K562 (cell line): Measurements from ENCODE around the gene PIP4K2A. TPM values are rescaled to one million over a fixed set of nuclear protein-coding genes. Genes with fewer than 3 reads are reported as not detected.
"Not testable (repeated sequence)": the region's sequence is repeated elsewhere in the genome, so short reads cannot be mapped to it uniquely, and the experiment has no call there.

Experiments used
- ATAC-seq: fragments of 200-7000 bp; cut with Tn5 transposase; 3 replicates; pipeline ENCODE4 v1.9.1; 2020; ENCODE audit warnings: moderate library complexity
- BruUV-seq: library from RNA; stranded (reverse); fragments of 400-500 nt; replicated peaks from 2 replicates; lab custom pipeline; 2021; lab: Mats Ljungman, UMichigan
- CTCF ChIA-PET: fragments of 300-600 bp; formaldehyde crosslinking; extraction: SDS; loops from one replicate; lab custom pipeline; 2021; ENCODE audit warnings: low intra/inter-chr PET ratio; lab: Yijun Ruan, JAX
- POLR2A ChIA-PET: fragments of 300-600, 350-650 bp; sonication (Branson Sonifier 250); formaldehyde crosslinking; extraction: SDS; loops from one replicate; lab custom pipeline; 2021; ENCODE audit warnings: antibody characterized with exemption, inconsistent platforms; lab: Yijun Ruan, JAX
- DNase-seq, 4 experiments: peaks; one replicate each; pipeline versions ENCODE4 v3.0.0 to v3.0.0-alpha.2; 2011 to 2018; ENCODE audit warnings: low spot score in 3 of 4, mixed read lengths in 3 of 4; ENCODE audit errors: extremely low read depth in 1 of 4
- FAIRE-seq: peaks from 2 replicates; lab custom pipeline; 2011; peaks lifted over from hg19 to GRCh38; lab: Jason Lieb, UNC
- H2AFZ ChIP-seq: 2 replicates; pipeline ENCODE4 v1.6.0; 2011; ENCODE audit warnings: low read depth, low read length, control low read depth, inconsistent platforms
- H3K27ac ChIP-seq: fragments of 200-600 bp; 3 replicates; pipeline ENCODE4 v1.8.0; 2011; ENCODE audit warnings: low read depth, mild to moderate bottlenecking, control low read depth, inconsistent platforms, low read length, moderate library complexity, mixed read lengths; ENCODE audit errors: extremely low read depth
- H3K27me3 ChIP-seq, 2 experiments: fragments of 300-600 bp in 1 of 2; 2 replicates in 1 of 2; 3 replicates in 1 of 2; pipeline versions ENCODE4 v1.6.0 to v1.8.0; 2011; ENCODE audit warnings: inconsistent platforms in 2 of 2, low read length in 2 of 2, mild to moderate bottlenecking in 1 of 2, mixed read lengths in 1 of 2, moderate library complexity in 1 of 2; ENCODE audit not compliant: control insufficient read depth in 2 of 2, insufficient read depth in 2 of 2
- H3K36me3 ChIP-seq: fragments of 300-600 bp; 3 replicates; pipeline ENCODE4 v1.8.0; 2011; ENCODE audit warnings: mild to moderate bottlenecking, low read length, inconsistent platforms; ENCODE audit not compliant: control insufficient read depth, insufficient read depth
- H3K4me1 ChIP-seq, 2 experiments: fragments of 200-600 bp in 1 of 2; replicated peaks in 1 of 2; 2 replicates in 1 of 2; 3 replicates in 1 of 2; pipeline versions ENCODE4 v1.5.1 to v1.8.0; 2011; ENCODE audit warnings: inconsistent platforms in 2 of 2, low read length in 2 of 2, mild to moderate bottlenecking in 1 of 2, mixed read lengths in 1 of 2, moderate library complexity in 1 of 2; ENCODE audit not compliant: control insufficient read depth in 2 of 2, insufficient read depth in 2 of 2
- H3K4me2 ChIP-seq: 2 replicates; pipeline ENCODE4 v1.6.1; 2011; ENCODE audit warnings: low read length, control low read depth, inconsistent platforms, mixed read lengths; ENCODE audit not compliant: insufficient read depth
- H3K4me3 ChIP-seq: fragments of 200-600 bp; sonication (generic), shearing (Covaris generic); 2 replicates; pipeline ENCODE4 v1.5.1; 2016; ENCODE audit warnings: control low read depth, inconsistent platforms
- H3K79me2 ChIP-seq: fragments of 200-600 bp; 3 replicates; pipeline ENCODE4 v1.8.0; 2011; ENCODE audit warnings: low read length, inconsistent platforms; ENCODE audit not compliant: control insufficient read depth, insufficient read depth
- H3K9ac ChIP-seq, 2 experiments: 2 replicates each; pipeline versions ENCODE4 v1.6.0 to v1.6.1; 2011; ENCODE audit warnings: low read depth in 2 of 2, low read length in 2 of 2, control low read depth in 1 of 2, inconsistent platforms in 1 of 2, mild to moderate bottlenecking in 1 of 2, mixed read lengths in 1 of 2; ENCODE audit not compliant: insufficient read depth in 1 of 2
- H3K9me1 ChIP-seq: one replicate; pipeline ENCODE4 v1.6.0; 2011; ENCODE audit warnings: inconsistent platforms, mild to moderate bottlenecking, low read length, moderate library complexity; ENCODE audit not compliant: control insufficient read depth, insufficient read depth
- H3K9me3 ChIP-seq: replicated peaks from 2 replicates; pipeline ENCODE4 v1.5.1; 2011; ENCODE audit warnings: low read depth, low read length, inconsistent platforms; ENCODE audit not compliant: control insufficient read depth, insufficient read depth
- H4K20me1 ChIP-seq: replicated peaks from 2 replicates; pipeline ENCODE4 v1.6.1; 2011; ENCODE audit warnings: low read length, inconsistent platforms, mixed read lengths; ENCODE audit not compliant: control insufficient read depth, insufficient read depth
- KDM1A ChIP-seq, 2 experiments: fragments of 450-650 bp; IDR thresholded peaks; 2 replicates each; pipeline ENCODE4 v1.6.1; 2016; ENCODE audit warnings: mild to moderate bottlenecking in 2 of 2
- ZNF146 ChIP-seq: IDR thresholded peaks from one replicate; pipeline ENCODE4 v1.6.1; 2018; ENCODE audit warnings: missing compliant biosample characterization; ENCODE audit not compliant: unreplicated experiment
- ZNF507 ChIP-seq: conservative IDR thresholded peaks from 2 replicates; pipeline ENCODE4 v1.6.1; 2017; ENCODE audit warnings: missing genetic modification characterization, missing compliant biosample characterization
- in situ Hi-C: fragments of 300-500 bp; cut with MboI; formaldehyde crosslinking; loops from 4 replicates; pipeline ENCODE4 v1.15.0; 2018; ENCODE audit warnings: inconsistent platforms, mixed read lengths
- intact Hi-C: fragments of 100-400 bp; cut with micrococcal nuclease; formaldehyde crosslinking; loops from 2 replicates; pipeline ENCODE4 v1.14.2; 2022
- polyA plus RNA-seq, 8 experiments: library from polyadenylated mRNA; depleted of rRNA in 4 of 8; stranded (reverse) in 5 of 8; unstranded in 3 of 8; fragments of >200 nt; fragmentation: Nextera tagmentation in 2 of 8; fragmentation: Illumina TruSeq in 1 of 8; extraction: Ambion mirVana in 2 of 8; extraction: Trizol in 1 of 8; gene quantifications; 2 replicates each; pipeline versions ENCODE4 v1.2.1 to v1.2.3, GENCODE V29; 2011 to 2014; ENCODE audit warnings: inconsistent platforms in 1 of 8, missing spikeins in 1 of 8
- total RNA-seq, 7 experiments: library from RNA; depleted of rRNA in 6 of 7; stranded (reverse); fragments of >200 nt in 6 of 7; fragmentation: Illumina TruSeq in 2 of 7; extraction: Trizol in 2 of 7; gene quantifications; 2 replicates each; pipeline versions ENCODE4 v1.2.1 to v1.2.3, GENCODE V29; 2011 to 2021; ENCODE audit warnings: low replicate concordance in 1 of 7

Gene PIP4K2A
- total and polyA plus RNA-seq, 9 of the 15 experiments (the other 6 are each of a cell fraction or from before 2014, with no cell fraction given): 35.6 to 117 (median 71.9) TPM

GRCh38 chr10:22524333-22524732 is 190.0 kb downstream of the PIP4K2A start:
- H3K27ac ChIP-seq, H3K4me1 ChIP-seq, H3K9me1 ChIP-seq, FAIRE-seq, in situ Hi-C loops, H4K20me1 ChIP-seq, intact Hi-C loops, H2AFZ ChIP-seq, H3K36me3 ChIP-seq, ATAC-seq, DNase-seq, H3K4me3 ChIP-seq, H3K27me3 ChIP-seq, CTCF ChIA-PET, BruUV-seq, H3K79me2 ChIP-seq, H3K9ac ChIP-seq, H3K9me3 ChIP-seq, H3K4me2 ChIP-seq: not testable (repeated sequence)
- POLR2A ChIA-PET: interaction anchor here (0.6 to 1.4 kb wide), 2 partner anchors 10 to 549 kb away, joined by 3 read pairs; no protein-coding TSS in a partner anchor
- peak; percentile 93 for TF ChIP-seq ZNF507 (tag)

- intact Hi-C loops, DNase-seq: not testable (repeated sequence)
- TF ChIP-seq KDM1A (IDR thresholded peaks at IDR 0.05) (0 out of 4 replicates have a peak, but pooled peaks of 1 of the 2 experiments have one; percentile 16), ZNF146 (peak; percentile 83)
- TF ChIP-seq, all 486 proteins: peak for 2; not testable (repeated sequence) for 484
- BruUV-seq, H3K9me1 ChIP-seq, H3K9ac ChIP-seq, H3K4me3 ChIP-seq, H3K79me2 ChIP-seq, H3K27ac ChIP-seq, H3K36me3 ChIP-seq, H3K4me1 ChIP-seq, CTCF ChIA-PET, H3K9me3 ChIP-seq, ATAC-seq, H2AFZ ChIP-seq, H3K27me3 ChIP-seq, POLR2A ChIA-PET, in situ Hi-C loops, H3K4me2 ChIP-seq, FAIRE-seq, H4K20me1 ChIP-seq: not testable (repeated sequence)
These were observed 193.7 kb downstream of the PIP4K2A start for GRCh38 chr10:22520645-22521044.
